ENCODE measurements around the gene MAP7D3.
"Not testable (repeated sequence)": the region's sequence is repeated elsewhere in the genome, so short reads cannot be mapped to it uniquely, and the experiment has no call there.

MAP7D3 gene

DNA sequence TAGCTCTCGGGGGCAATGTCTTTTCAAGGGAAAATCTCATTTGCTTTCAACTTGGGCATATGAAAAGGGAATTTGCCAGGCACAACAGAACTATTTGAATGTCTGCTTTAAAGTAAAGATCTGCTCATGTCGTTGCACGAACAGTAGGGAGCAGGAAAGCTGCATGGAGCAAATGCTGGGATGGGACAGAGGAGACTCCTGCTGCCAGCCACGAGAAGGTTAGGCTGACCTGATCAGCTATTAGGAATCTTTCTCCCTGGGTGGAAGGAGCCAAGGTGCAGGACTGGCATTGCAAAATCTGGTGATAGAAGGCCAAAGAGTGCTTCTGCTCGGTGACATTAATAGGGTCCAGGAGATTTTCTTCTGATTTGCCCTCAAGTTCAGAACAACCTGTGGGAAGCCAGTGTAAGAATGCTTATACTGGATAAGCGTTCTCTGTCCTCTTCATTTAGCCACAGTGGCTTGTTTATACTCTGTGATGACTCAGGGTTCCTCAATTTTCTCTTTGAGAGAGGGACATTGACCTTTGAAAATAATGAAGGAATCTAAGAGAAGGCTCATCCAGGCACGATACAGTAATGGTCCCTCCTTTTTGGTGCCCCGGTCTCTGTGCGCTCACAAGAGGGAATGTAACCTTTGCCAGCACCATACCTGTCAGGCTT lies 80.9 kb downstream of the MAP7D3 start:
- no peak for DNase-seq

GRCh38 chrX:136168929-136169735 lies 82.1 kb downstream of the MAP7D3 start:
- DNase-seq, result no peak

DNA sequence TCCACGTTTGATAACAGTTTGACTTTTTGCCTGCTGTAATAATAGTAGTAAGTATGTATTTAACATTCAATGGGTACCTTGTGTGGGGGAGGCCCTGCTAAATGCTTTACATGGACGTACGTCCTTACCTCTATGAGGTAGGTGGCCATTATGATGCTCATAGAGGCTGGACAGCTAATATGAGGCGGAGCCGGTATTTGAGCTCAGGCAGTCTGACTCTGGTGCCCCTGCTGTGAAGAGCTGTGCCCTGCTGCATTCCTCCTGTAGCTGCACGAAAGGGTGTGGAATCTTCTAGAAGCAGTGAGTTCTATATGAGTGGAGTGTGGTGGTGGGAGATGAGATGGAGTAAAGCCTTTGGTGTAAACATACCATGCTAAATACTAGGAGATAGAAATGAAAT lies 83.2 kb downstream of the MAP7D3 start:
- not testable (repeated sequence) for DNase-seq

DNA sequence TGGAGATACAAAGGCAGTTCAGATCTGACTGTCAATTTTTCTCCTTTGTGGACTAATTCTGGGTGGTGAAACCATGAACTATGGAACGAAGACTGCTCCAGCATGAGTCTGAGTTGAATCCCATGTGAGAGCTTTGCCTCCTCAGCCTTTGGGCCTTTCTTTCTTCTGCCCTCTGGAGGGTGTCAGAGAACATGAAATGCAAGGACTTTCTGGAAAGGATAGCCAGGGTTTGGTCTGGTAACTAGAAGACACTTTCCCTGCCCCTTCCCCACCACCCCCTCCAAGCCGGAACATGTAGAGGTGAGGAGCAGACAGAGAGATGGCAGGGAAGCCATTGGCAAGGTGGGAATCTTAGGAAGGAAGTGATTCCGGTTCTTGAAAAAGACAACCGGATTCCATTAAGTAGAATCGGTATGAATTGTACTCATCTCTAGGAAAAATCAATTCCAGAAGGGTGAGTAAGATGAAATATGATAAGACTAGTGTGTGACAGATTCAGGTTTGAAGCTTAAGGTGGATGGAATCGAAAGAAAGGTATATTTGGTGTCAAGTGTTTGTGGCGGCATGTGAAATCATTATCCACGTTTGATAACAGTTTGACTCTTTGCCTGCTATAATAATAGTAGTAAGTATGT lies 84.9 kb downstream of the MAP7D3 start:
- DNase-seq, result no peak

DNA sequence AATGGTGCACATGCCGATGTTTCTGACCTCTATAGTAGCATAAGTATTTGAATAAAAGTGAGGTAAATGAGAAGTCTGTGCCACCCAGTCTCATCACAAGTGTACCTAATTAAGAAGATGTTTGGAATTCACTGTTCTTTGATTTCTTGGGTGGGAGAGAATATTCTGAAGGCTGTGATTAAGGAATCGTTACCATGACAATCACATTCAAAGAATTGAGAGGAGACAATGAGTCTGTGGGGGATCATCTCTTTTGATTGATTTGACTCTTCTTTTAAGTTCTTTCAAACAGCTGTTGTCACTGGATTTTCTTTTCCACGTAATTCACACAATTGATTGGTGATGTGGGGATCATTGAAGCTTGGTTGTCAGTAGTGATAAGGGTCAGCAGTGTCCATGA lies 85.8 kb downstream of the MAP7D3 start:
- DNase-seq, result no peak

GRCh38 chrX:136163689-136164088 lies 87.5 kb downstream of the MAP7D3 start:
- DNase-seq, result no peak

Data from KG1 (cell line).